OCI-LY3 (cell line): ENCODE measurements around the gene DOK3.

ENCODE experiments used
- H2AFZ ChIP-seq: fragments of 200-600, 300-600 bp; shearing (Covaris generic); 2 replicates; pipeline ENCODE4 v1.6.0; 2014; ENCODE audit warnings: antibody characterized with exemption, low read depth, low read length
- H3K27ac ChIP-seq: fragments of 200-600, 300-600 bp; sonication (generic); 2 replicates; pipeline ENCODE4 v1.5.1; 2014; ENCODE audit warnings: mild to moderate bottlenecking, low read length, moderate library complexity, mixed read lengths
- H3K27me3 ChIP-seq: fragments of 200-600, 300-600 bp; sonication (generic); 2 replicates; pipeline ENCODE4 v1.6.1; 2014; ENCODE audit warnings: low read depth, low read length, mixed read lengths
- H3K36me3 ChIP-seq: fragments of 200-600, 300-600 bp; sonication (generic); replicated peaks from 2 replicates; pipeline ENCODE3; 2014; ENCODE audit warnings: low read depth, low read length, mixed read lengths
- H3K4me1 ChIP-seq: fragments of 300-600, 200-600 bp; sonication (generic); 2 replicates; pipeline ENCODE4 v1.6.1; 2014; ENCODE audit warnings: low read length, mixed read lengths
- H3K4me2 ChIP-seq: fragments of 200-600, 300-600 bp; sonication (generic); 2 replicates; pipeline ENCODE4 v1.6.1; 2014; ENCODE audit warnings: low read length, mixed read lengths
- H3K4me3 ChIP-seq: fragments of 300-600, 200-600 bp; sonication (generic); 2 replicates; pipeline ENCODE4 v1.5.1; 2014; ENCODE audit warnings: antibody characterized with exemption, mild to moderate bottlenecking, low read length, moderate library complexity
- H3K79me2 ChIP-seq: fragments of 300-600, 200-600 bp; shearing (Covaris generic); 2 replicates; pipeline ENCODE4 v1.6.1; 2014; ENCODE audit warnings: mild to moderate bottlenecking, low read length, mixed read lengths
- H3K9ac ChIP-seq: fragments of 300-600, 200-600 bp; shearing (Covaris generic); 2 replicates; pipeline ENCODE4 v1.6.0; 2014; ENCODE audit warnings: mild to moderate bottlenecking, low read length, moderate library complexity
- H3K9me3 ChIP-seq: fragments of 200-600, 300-600 bp; shearing (Covaris generic); 2 replicates; pipeline ENCODE4 v1.6.1; 2014; ENCODE audit warnings: low read length, mixed read lengths; ENCODE audit not compliant: insufficient read depth
- H4K20me1 ChIP-seq: fragments of 200-600, 300-600 bp; sonication (generic); 2 replicates; pipeline ENCODE4 v1.6.1; 2016; ENCODE audit warnings: low read length, mixed read lengths; ENCODE audit not compliant: insufficient read depth
- EZH2phosphoT487 ChIP-seq: fragments of 200-600 bp; shearing (Covaris generic); IDR thresholded peaks from 2 replicates; pipeline ENCODE4 v1.6.1; 2018; ENCODE audit warnings: antibody characterized with exemption, mixed run types, low read depth
- TF ChIP-seq, protein P1 (sequence below): fragments of 200-600, 300-600 bp; sonication (generic); IDR thresholded peaks from 2 replicates; pipeline ENCODE4 v1.5.1; 2014; ENCODE audit warnings: antibody characterized with exemption, low read length, low read depth

DOK3 gene

GRCh38 chr5:177507596-177508220 is 1.9 kb downstream of the DOK3 start:
- Histone ChIP-seq H3K9ac (no peak overlapping the region), H3K79me2 (no peaks in the 10 kb centered on the region), H3K4me3 (no peak overlapping the region), H3K4me1 (peaks cover 36% of the 10 kb centered on the region), H3K9me3 (no peaks in the 10 kb centered on the region; the same call in 1 of the 2 replicates), H3K4me2 (no peak overlapping the region), H3K27ac (no peak overlapping the region), H3K36me3 (peaks cover 22% of the 10 kb centered on the region), H4K20me1 (peaks cover 11% of the 10 kb centered on the region; the same call in 1 of the 2 replicates), H2AFZ (no peak overlapping the region), H3K27me3 (no peaks in the 10 kb centered on the region)
- TF ChIP-seq, protein P1, sequence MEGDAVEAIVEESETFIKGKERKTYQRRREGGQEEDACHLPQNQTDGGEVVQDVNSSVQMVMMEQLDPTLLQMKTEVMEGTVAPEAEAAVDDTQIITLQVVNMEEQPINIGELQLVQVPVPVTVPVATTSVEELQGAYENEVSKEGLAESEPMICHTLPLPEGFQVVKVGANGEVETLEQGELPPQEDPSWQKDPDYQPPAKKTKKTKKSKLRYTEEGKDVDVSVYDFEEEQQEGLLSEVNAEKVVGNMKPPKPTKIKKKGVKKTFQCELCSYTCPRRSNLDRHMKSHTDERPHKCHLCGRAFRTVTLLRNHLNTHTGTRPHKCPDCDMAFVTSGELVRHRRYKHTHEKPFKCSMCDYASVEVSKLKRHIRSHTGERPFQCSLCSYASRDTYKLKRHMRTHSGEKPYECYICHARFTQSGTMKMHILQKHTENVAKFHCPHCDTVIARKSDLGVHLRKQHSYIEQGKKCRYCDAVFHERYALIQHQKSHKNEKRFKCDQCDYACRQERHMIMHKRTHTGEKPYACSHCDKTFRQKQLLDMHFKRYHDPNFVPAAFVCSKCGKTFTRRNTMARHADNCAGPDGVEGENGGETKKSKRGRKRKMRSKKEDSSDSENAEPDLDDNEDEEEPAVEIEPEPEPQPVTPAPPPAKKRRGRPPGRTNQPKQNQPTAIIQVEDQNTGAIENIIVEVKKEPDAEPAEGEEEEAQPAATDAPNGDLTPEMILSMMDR, result no peak
- no peak for TF ChIP-seq EZH2phosphoT487

DNA sequence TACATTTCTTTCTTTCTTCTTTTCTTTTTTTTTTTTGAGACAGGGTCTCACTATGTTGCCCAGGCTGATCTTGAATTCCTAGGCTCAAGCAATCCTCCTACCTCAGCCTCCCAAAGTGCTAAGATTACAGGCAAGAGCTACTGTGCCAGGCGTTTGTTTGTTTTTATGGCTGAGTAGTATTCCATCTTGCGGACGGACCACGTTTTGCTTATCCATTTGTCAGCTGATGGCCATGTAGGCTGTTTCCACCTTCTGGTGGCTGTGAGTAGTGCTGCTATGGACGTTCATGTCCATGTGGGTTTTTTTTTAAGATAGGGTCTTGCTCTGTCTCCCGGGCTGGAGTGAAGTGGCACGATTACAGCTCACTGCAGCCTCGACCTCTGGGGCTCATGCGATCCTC is 2.5 kb downstream of the DOK3 start:
- Histone ChIP-seq H3K4me2 (no peak overlapping the region), H3K9me3 (no peaks in the 10 kb centered on the region; the same call in 1 of the 2 replicates), H3K4me1 (peaks cover 42% of the 10 kb centered on the region), H2AFZ (no peak overlapping the region), H3K79me2 (no peaks in the 10 kb centered on the region), H3K27ac (no peak overlapping the region), H3K9ac (no peak overlapping the region), H3K4me3 (no peak overlapping the region), H3K36me3 (peaks cover 19% of the 10 kb centered on the region), H4K20me1 (peaks cover 17% of the 10 kb centered on the region), H3K27me3 (no peaks in the 10 kb centered on the region)
- TF ChIP-seq EZH2phosphoT487, result no peak
- TF ChIP-seq, protein P1, result peak; percentile 16; the same call in 1 of the 2 replicates

- Histone ChIP-seq H3K4me1 (peaks cover 45% of the 10 kb centered on the region), H4K20me1 (peaks cover 26% of the 10 kb centered on the region), H3K9ac (no peak overlapping the region)
Observed at GRCh38 chr5:177505075-177505474, 4.6 kb downstream of the DOK3 start.

More at GRCh38 chr5:177505075-177505474, 4.6 kb downstream of the DOK3 start:
- Histone ChIP-seq H3K9me3 (no peaks in the 10 kb centered on the region), H3K36me3 (peaks cover 5% of the 10 kb centered on the region), H2AFZ (no peak overlapping the region), H3K27me3 (no peaks in the 10 kb centered on the region), H3K27ac (no peak overlapping the region), H3K79me2 (no peaks in the 10 kb centered on the region), H3K4me2 (no peak overlapping the region), H3K4me3 (no peak overlapping the region)
- TF ChIP-seq, protein P1, result no peak
- TF ChIP-seq EZH2phosphoT487, result no peak
